NCI-H82 treated with DMSO at 0.1 percent for 48 hours (cell line): Measurements from ENCODE around the gene VTN.
A peak's percentile ranks its signal among the peaks of the same experiment; 100 is the strongest.

Experiments used
- DNase-seq: peaks from one replicate; lab custom pipeline; 2025; ENCODE audit not compliant: unreplicated experiment; lab: John Stamatoyannopoulos, UW

Gene VTN

DNA sequence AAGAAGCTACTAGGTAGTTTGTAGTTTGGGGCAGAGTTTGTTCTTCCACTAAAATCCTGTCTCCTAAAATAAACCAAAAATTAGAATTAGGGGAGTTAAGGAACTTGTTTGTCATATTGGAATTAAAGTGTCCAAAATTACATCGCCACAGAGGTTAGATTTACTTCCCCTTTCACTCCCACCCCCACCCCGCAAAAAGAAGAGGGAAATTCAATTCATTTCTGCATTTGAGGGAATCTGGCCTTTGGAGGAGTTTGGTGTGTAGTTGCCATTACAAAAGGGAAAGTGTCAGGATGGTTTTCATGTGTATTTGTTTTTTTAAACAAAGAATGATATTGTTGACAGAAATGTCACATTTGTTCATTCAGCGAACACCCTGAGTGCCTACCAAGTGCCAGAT, 45.3 kb downstream of the VTN start:
- no peak for DNase-seq

DNA sequence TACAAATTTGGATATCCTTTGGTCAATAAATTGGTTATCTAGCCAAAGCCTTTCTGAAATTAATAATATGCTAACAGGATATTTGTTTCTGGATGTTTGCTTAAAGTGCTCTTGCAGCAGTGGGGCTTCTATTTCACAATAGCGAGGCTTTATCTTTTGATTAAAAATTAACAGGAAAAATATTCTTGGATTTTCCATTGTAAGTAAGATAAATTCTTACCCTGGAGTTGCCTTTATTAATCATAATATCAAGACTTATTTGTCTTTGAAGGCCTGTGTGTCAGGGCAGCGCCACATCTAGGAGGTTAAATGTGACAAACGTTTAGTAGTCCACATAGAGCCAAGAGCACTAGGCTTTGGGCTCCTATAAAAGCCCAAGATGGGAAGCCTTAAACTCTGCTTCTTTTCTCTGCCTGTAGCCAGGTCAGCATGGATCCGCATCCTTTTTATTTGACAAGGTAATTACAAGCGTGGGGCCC, 45.8 kb downstream of the VTN start:
- no peak for DNase-seq

DNA sequence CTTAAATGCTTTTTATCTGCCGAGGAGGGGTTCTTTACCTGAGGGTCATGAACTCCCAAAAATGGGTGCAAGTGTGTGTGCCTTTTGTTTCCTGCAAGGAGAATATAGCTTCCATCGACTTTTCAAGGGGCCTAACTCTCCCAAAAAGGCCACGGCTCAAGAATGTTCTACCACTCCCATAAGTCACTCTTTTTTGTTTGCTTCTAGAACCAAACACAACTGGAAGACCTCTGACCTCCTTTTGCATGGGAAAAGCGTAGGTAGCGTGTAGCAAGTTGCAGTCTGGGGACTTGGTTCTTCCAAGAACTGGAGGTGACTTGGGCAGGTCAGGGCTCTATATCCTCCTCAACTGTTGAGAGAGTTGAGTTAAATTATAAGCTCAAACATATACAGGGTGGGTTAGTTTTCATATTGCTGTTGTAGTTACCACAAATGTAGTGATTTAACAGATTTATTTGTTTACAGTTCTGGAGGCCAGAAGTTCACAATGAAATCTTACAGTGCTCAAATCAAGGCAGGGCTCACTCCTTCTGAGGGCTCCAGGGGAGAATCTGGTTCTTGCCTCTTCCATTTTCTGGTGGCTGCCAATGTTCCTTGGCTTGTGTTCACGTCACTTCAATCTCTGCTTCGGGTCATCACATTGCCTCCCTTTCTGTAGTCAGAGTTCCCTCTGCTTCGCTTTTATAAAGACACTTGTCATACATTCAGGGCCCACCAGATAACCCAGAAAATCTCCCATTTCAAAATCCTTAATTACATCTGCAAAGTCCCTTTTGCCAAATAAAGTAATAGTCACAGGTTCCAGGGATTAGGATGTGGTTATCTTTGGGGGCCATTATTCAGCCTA, 49.7 kb downstream of the VTN start:
- no peak for DNase-seq

DNA sequence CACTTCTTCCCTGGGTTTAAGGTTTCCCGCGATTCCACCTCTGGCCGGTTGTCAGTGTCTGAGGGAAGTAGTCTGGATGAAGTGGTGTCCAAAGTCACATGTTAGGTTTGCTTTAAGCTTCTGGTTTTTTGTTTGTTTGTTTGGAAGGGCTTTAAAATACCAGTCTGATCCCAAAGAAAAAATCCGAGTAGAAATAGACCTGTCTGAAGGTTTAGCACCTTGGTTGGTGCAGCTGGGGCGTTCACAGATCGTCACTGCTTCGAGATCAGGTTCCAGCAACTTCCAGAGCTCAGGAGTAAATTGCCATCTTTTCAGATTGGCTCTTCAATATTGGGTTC, 50.5 kb downstream of the VTN start:
- DNase-seq: no peak

DNA sequence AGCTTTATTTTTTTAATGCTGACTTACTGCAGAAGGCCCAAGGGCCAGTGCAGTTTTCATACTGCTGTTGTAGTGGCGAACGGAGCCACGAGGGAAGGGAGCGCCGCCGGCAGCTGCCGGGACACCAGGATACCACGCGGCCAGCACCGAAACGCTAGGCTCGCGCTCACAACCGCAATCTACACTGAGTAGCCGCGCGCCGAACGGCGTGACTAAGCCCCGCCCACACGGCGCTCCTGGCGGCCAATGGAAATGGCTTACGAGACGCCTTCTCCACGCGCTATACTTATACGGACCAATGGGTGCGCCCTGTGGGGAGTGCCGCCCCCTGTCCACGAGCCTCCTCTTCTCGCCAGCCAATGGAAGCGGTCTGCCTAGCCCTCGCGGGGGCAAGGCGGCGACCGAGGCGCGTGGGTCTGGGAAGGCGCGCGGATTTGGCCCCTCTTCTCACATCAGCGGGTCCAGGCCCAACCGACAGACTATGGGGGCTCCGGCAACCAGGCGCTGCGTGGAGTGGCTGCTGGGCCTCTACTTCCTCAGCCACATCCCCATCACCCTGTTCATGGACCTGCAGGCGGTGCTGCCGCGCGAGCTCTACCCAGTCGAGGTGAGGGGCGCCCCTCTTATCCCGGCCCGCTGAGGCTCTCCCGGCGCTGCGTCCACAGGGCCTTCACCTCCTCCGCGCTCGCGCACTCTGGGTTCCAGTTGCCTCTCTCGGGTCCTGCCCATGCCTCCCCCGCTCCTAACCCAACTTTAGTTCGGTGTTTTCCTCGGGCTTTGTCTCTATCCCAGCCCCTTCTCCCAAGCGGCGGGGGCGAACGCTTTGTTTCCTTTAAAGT, 51.1 kb downstream of the VTN start, which contains the start of gene TMEM97:
TSS of gene TMEM97 (plus strand) at position 442 of the 839 bp plus-strand sequence. CDS start at position 482, 40 bp downstream.
- peak; percentile 98 for DNase-seq

DNA sequence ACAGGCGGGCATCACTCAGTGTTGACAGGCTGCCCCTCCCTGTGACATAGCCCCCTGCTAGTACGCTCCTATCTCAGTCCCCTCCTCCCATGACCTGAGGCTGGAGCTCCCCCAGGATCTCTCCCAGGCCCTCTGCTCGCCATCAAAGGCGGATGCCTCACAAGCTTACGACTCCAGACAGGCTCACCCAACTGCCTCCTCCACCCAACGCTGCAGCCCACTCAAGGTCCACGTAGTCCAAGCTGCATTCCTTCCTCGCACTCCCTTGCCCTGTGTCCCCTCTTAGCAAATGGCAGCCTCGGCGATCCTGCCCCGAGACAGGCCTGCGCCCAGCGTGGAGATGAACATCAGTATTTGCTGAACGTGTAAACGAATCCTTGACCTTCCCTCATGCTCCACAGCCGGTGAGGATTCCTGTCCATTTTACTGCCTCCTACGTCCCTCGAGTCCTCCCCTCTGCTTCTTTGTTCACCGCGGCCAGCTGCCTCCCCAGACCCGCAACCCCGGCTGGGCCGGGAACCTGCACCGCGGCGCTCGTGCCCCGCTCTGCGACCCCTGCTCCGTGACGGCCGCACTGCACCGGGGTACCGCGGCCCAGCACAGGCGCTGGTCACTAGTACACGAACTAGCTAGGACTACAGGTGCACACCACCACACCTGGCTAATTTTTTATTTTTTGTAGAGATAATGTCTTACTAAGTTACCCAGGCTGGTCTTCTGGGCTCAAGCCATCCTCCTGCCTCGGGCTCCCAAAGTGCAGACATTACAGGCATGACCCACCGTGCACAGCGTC, 51.9 kb downstream of the VTN start:
- DNase-seq: no peak
